BLaER1 treated with 17β-estradiol and CSF1 and Interleukin-3, amounts not matched to agents 10 nM and 100 nM (cell line): ENCODE measurements around the gene ANO6.

Experiments
- H3K27ac ChIP-seq, 11 experiments: shearing (Covaris generic); formaldehyde crosslinking; 2 replicates each; pipeline ENCODE4 v1.8.1; 2022
- H3K27me3 ChIP-seq, 11 experiments: shearing (Covaris generic); formaldehyde crosslinking; 2 replicates each; pipeline ENCODE4 v1.8.1; 2022
- H3K36me3 ChIP-seq, 11 experiments: shearing (Covaris generic); formaldehyde crosslinking; 2 replicates each; pipeline ENCODE4 v1.8.1; 2022
- H3K4me1 ChIP-seq, 10 experiments: shearing (Covaris generic); formaldehyde crosslinking; 2 replicates each; pipeline ENCODE4 v1.8.1; 2022
- H3K4me2 ChIP-seq, 11 experiments: shearing (Covaris generic); formaldehyde crosslinking; 2 replicates each; pipeline ENCODE4 v1.8.1; 2022
- H3K4me3 ChIP-seq, 10 experiments: shearing (Covaris generic); formaldehyde crosslinking; 2 replicates each; pipeline ENCODE4 v1.8.1; 2022
- H3K9ac ChIP-seq, 11 experiments: shearing (Covaris generic); formaldehyde crosslinking; 2 replicates each; pipeline ENCODE4 v1.8.1; 2022
- H3K9me3 ChIP-seq, 11 experiments: shearing (Covaris generic); formaldehyde crosslinking; replicated peaks in 1 of 11; 2 replicates each; pipeline ENCODE4 v1.8.1; 2022
- H4K20me1 ChIP-seq, 11 experiments: shearing (Covaris generic); formaldehyde crosslinking; 2 replicates each; pipeline ENCODE4 v1.8.1; 2022
- Cebpa-rat ChIP-seq, 11 experiments: shearing (Covaris generic); IDR thresholded peaks; 2 replicates each; pipeline ENCODE4 v1.8.1; 2022

Gene ANO6

GRCh38 chr12:45270951-45271350, 55.1 kb downstream of the ANO6 start:
- H3K4me1 ChIP-seq, result peaks cover 16 to 30% (median 20%) of the 10 kb centered on the region in 10 experiments

GRCh38 chr12:45273717-45274271, 57.9 kb downstream of the ANO6 start:
- no peak overlapping the region for H3K27ac ChIP-seq
- H3K27me3 ChIP-seq, result no peaks in the 10 kb centered on the region

More at GRCh38 chr12:45270951-45271350, 55.1 kb downstream of the ANO6 start:
- Histone ChIP-seq H3K36me3 (peaks cover 0 to 21% (median 8%) of the 10 kb centered on the region in 11 experiments; a peak in 9 of 22 replicates), H3K27me3 (no peaks in the 10 kb centered on the region), H3K4me2 (no peak overlapping the region), H3K27ac (no peak overlapping the region), H3K9ac (no peak overlapping the region), H4K20me1 (peaks cover 6 to 41% (median 14%) of the 10 kb centered on the region in 11 experiments; a peak in 14 of 22 replicates), H3K9me3 (no peaks in the 10 kb centered on the region), H3K4me3 (no peak overlapping the region)
- TF ChIP-seq Cebpa-rat (IDR thresholded peaks at IDR 0.05), result no peak

GRCh38 chr12:45276154-45276755, 60.4 kb downstream of the ANO6 start:
- Histone ChIP-seq H3K4me1 (peaks cover 0 to 16% (median 0%) of the 10 kb centered on the region in 10 experiments; a peak in 6 of 20 replicates), H3K9me3 (peaks cover 0 to 9% (median 0%) of the 10 kb centered on the region in 11 experiments; a peak in 3 of 22 replicates), H3K27ac (no peak overlapping the region), H3K27me3 (no peaks in the 10 kb centered on the region), H3K36me3 (peaks cover 0 to 28% (median 15%) of the 10 kb centered on the region in 11 experiments; a peak in 19 of 22 replicates), H3K9ac (no peak overlapping the region), H3K4me2 (no peak overlapping the region), H4K20me1 (peaks cover 0 to 22% (median 3%) of the 10 kb centered on the region in 11 experiments; a peak in 3 of 22 replicates), H3K4me3 (no peak overlapping the region)
- no peak for TF ChIP-seq Cebpa-rat (IDR thresholded peaks at IDR 0.05)

More at GRCh38 chr12:45273717-45274271, 57.9 kb downstream of the ANO6 start:
- Histone ChIP-seq H3K4me3 (no peak overlapping the region), H3K36me3 (peaks cover 0 to 21% (median 8%) of the 10 kb centered on the region in 11 experiments; a peak in 9 of 22 replicates), H3K4me1 (peaks cover 8 to 21% (median 9%) of the 10 kb centered on the region in 10 experiments), H3K4me2 (peak overlapping the region in 3 of 11 experiments; percentile 39 to 49 (median 44); a peak in 6 of 22 replicates), H3K9me3 (no peaks in the 10 kb centered on the region), H4K20me1 (peaks cover 5 to 37% (median 14%) of the 10 kb centered on the region in 11 experiments; a peak in 13 of 22 replicates), H3K9ac (no peak overlapping the region)
- TF ChIP-seq Cebpa-rat (IDR thresholded peaks at IDR 0.05), result no peak

- Histone ChIP-seq H3K4me3 (no peak overlapping the region), H3K9ac (no peak overlapping the region), H3K4me1 (peaks cover 0 to 12% (median 0%) of the 10 kb centered on the region in 10 experiments; a peak in 6 of 20 replicates), H3K4me2 (no peak overlapping the region), H3K36me3 (peaks cover 7 to 49% (median 26%) of the 10 kb centered on the region in 11 experiments; a peak in 20 of 22 replicates), H3K27ac (no peak overlapping the region), H3K9me3 (peaks cover 0 to 12% (median 0%) of the 10 kb centered on the region in 11 experiments; a peak in 3 of 22 replicates), H4K20me1 (peaks cover 0 to 21% (median 2%) of the 10 kb centered on the region in 11 experiments; a peak in 5 of 22 replicates), H3K27me3 (no peaks in the 10 kb centered on the region)
- TF ChIP-seq Cebpa-rat (IDR thresholded peaks at IDR 0.05), result no peak
Observed at GRCh38 chr12:45278447-45278846, 62.6 kb downstream of the ANO6 start.

GRCh38 chr12:45279931-45280830, 64.3 kb downstream of the ANO6 start:
- H4K20me1 ChIP-seq, result peaks cover 0 to 13% (median 0%) of the 10 kb centered on the region in 11 experiments; a peak in 6 of 22 replicates
- no peak overlapping the region for H3K27ac ChIP-seq
- no peak overlapping the region for H3K4me2 ChIP-seq

GRCh38 chr12:45281994-45282393, 66.1 kb downstream of the ANO6 start:
- Histone ChIP-seq H3K9me3 (peaks cover 0 to 12% (median 0%) of the 10 kb centered on the region in 11 experiments; a peak in 3 of 22 replicates), H3K36me3 (peaks cover 7 to 39% (median 24%) of the 10 kb centered on the region in 11 experiments; a peak in 19 of 22 replicates), H4K20me1 (peaks cover 0 to 11% (median 5%) of the 10 kb centered on the region in 11 experiments; a peak in 4 of 22 replicates), H3K27me3 (no peaks in the 10 kb centered on the region), H3K4me2 (no peak overlapping the region), H3K4me1 (peaks cover 0 to 4% (median 0%) of the 10 kb centered on the region in 10 experiments; a peak in 1 of 20 replicates), H3K9ac (no peak overlapping the region), H3K4me3 (no peak overlapping the region), H3K27ac (no peak overlapping the region)
- no peak for TF ChIP-seq Cebpa-rat (IDR thresholded peaks at IDR 0.05)

More at GRCh38 chr12:45279931-45280830, 64.3 kb downstream of the ANO6 start:
- peaks cover 0 to 4% (median 0%) of the 10 kb centered on the region in 10 experiments; a peak in 1 of 20 replicates for H3K4me1 ChIP-seq
- H3K9ac ChIP-seq, result no peak overlapping the region
- no peaks in the 10 kb centered on the region for H3K27me3 ChIP-seq
- peaks cover 7 to 39% (median 24%) of the 10 kb centered on the region in 11 experiments; a peak in 19 of 22 replicates for H3K36me3 ChIP-seq
- no peak overlapping the region for H3K4me3 ChIP-seq
- TF ChIP-seq Cebpa-rat (IDR thresholded peaks at IDR 0.05), result no peak
- peaks cover 0 to 12% (median 0%) of the 10 kb centered on the region in 11 experiments; a peak in 3 of 22 replicates for H3K9me3 ChIP-seq

GRCh38 chr12:45282411-45282810, 66.5 kb downstream of the ANO6 start:
- no peak overlapping the region for H3K27ac ChIP-seq
- H3K4me1 ChIP-seq, result peaks cover 0 to 4% (median 0%) of the 10 kb centered on the region in 10 experiments; a peak in 1 of 20 replicates
- H3K4me2 ChIP-seq, result no peak overlapping the region
- peaks cover 7 to 39% (median 24%) of the 10 kb centered on the region in 11 experiments; a peak in 19 of 22 replicates for H3K36me3 ChIP-seq
- H3K9ac ChIP-seq, result no peak overlapping the region
- no peak overlapping the region for H3K4me3 ChIP-seq
- peaks cover 0 to 13% (median 5%) of the 10 kb centered on the region in 11 experiments; a peak in 6 of 22 replicates for H4K20me1 ChIP-seq
- TF ChIP-seq Cebpa-rat (IDR thresholded peaks at IDR 0.05), result no peak
- H3K9me3 ChIP-seq, result peaks cover 0 to 12% (median 0%) of the 10 kb centered on the region in 11 experiments; a peak in 3 of 22 replicates
- no peaks in the 10 kb centered on the region for H3K27me3 ChIP-seq
